ENCODE results near the gene KRT77.

GRCh38 chr12:52666471-52666870 is 36.9 kb downstream of the KRT77 start:
- TF ChIP-seq POLR2AphosphoS5 (IDR thresholded peaks at IDR 0.05) (no peak), EP300 (IDR thresholded peaks at IDR 0.05) (no peak)
- TF ChIP-seq, protein P1, sequence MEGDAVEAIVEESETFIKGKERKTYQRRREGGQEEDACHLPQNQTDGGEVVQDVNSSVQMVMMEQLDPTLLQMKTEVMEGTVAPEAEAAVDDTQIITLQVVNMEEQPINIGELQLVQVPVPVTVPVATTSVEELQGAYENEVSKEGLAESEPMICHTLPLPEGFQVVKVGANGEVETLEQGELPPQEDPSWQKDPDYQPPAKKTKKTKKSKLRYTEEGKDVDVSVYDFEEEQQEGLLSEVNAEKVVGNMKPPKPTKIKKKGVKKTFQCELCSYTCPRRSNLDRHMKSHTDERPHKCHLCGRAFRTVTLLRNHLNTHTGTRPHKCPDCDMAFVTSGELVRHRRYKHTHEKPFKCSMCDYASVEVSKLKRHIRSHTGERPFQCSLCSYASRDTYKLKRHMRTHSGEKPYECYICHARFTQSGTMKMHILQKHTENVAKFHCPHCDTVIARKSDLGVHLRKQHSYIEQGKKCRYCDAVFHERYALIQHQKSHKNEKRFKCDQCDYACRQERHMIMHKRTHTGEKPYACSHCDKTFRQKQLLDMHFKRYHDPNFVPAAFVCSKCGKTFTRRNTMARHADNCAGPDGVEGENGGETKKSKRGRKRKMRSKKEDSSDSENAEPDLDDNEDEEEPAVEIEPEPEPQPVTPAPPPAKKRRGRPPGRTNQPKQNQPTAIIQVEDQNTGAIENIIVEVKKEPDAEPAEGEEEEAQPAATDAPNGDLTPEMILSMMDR (IDR thresholded peaks at IDR 0.05) = no peak
